Colonic mucosa (tissue), 4 donors: ENCODE measurements around the gene VWA2. TPM values are rescaled to one million over a fixed set of nuclear protein-coding genes. Genes with fewer than 3 reads are reported as not detected.

Experiments
- DNase-seq: peaks from one replicate; pipeline ENCODE4 v3.0.0-alpha.2; 2020
- H3K27ac ChIP-seq: fragments of 200-600 bp; one replicate; pipeline ENCODE4 v1.8.0; 2021
- H3K27me3 ChIP-seq: fragments of 200-600 bp; one replicate; pipeline ENCODE4 v1.8.0; 2021
- H3K36me3 ChIP-seq: fragments of 200-600 bp; one replicate; pipeline ENCODE4 v1.8.0; 2021
- H3K4me1 ChIP-seq: fragments of 200-600 bp; one replicate; pipeline ENCODE4 v1.8.0; 2021; ENCODE audit warnings: mild to moderate bottlenecking
- H3K4me3 ChIP-seq: fragments of 200-600 bp; one replicate; pipeline ENCODE4 v1.8.0; 2021
- H3K9ac ChIP-seq, 2 donors: one replicate each; pipeline ENCODE4 v1.7.0; 2013; ENCODE audit warnings: control low read depth in 2 of 2, low read depth in 2 of 2, low read length in 2 of 2
- H3K9me3 ChIP-seq: fragments of 200-600 bp; one replicate; pipeline ENCODE4 v1.8.0; 2021
- intact Hi-C: fragments of 100-400 bp; cut with DNase I; formaldehyde crosslinking; loops from one replicate; pipeline ENCODE4 v1.14.1; 2022
- total RNA-seq, 2 donors: library from RNA; stranded (reverse); fragmentation: NEBNext Ultra II Directional in 1 of 2; extraction: Animal tissue kit (Norgen Biotek cat#: 25700) in 1 of 2; gene quantifications; one replicate each; pipeline ENCODE4 v1.2.1, GENCODE V29; 2021
- TF ChIP-seq, protein P1 (sequence below): fragments of 200-600 bp; IDR thresholded peaks from one replicate; pipeline ENCODE4 v1.8.0; 2022; ENCODE audit warnings: antibody characterized with exemption, mild to moderate bottlenecking
- donor health status: healthy.
- donor health status: DM: no; HTN: no; CAD: no.
- donor health status: DM: no; HTN: no; CAD: no.

The VWA2 gene
- total RNA-seq, 2 donors from 2014 or later: 2.4 to 2.6 TPM

DNA sequence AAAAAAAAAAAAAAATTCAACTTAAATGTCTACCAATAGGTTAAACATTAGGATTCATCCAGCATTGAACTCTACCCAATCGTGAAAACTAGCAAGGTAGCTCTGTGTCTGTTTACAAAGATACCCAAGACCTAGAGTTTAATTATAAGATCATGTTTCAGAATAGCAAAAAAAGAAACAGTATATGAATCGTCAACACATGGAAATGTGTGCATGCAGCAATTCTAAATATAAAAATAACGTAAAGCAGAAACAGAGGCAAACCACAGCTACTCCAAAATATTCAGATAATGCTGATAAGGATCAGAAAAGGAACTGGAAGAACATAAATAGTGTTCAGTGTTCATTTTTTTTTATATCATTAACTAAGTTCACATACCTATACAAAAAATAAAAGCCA is 96.6 kb downstream of the VWA2 start:
- Histone ChIP-seq H3K27ac (no peak overlapping the region), H3K27me3 (no peaks in the 10 kb centered on the region), H3K36me3 (no peaks in the 10 kb centered on the region), H3K4me1 (no peaks in the 10 kb centered on the region), H3K9me3 (no peaks in the 10 kb centered on the region), H3K9ac (no peak overlapping the region), H3K4me3 (no peak overlapping the region)
- TF ChIP-seq, protein P1, sequence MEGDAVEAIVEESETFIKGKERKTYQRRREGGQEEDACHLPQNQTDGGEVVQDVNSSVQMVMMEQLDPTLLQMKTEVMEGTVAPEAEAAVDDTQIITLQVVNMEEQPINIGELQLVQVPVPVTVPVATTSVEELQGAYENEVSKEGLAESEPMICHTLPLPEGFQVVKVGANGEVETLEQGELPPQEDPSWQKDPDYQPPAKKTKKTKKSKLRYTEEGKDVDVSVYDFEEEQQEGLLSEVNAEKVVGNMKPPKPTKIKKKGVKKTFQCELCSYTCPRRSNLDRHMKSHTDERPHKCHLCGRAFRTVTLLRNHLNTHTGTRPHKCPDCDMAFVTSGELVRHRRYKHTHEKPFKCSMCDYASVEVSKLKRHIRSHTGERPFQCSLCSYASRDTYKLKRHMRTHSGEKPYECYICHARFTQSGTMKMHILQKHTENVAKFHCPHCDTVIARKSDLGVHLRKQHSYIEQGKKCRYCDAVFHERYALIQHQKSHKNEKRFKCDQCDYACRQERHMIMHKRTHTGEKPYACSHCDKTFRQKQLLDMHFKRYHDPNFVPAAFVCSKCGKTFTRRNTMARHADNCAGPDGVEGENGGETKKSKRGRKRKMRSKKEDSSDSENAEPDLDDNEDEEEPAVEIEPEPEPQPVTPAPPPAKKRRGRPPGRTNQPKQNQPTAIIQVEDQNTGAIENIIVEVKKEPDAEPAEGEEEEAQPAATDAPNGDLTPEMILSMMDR: no peak
- intact Hi-C loops: no loop called here
- no peak for DNase-seq

DNA sequence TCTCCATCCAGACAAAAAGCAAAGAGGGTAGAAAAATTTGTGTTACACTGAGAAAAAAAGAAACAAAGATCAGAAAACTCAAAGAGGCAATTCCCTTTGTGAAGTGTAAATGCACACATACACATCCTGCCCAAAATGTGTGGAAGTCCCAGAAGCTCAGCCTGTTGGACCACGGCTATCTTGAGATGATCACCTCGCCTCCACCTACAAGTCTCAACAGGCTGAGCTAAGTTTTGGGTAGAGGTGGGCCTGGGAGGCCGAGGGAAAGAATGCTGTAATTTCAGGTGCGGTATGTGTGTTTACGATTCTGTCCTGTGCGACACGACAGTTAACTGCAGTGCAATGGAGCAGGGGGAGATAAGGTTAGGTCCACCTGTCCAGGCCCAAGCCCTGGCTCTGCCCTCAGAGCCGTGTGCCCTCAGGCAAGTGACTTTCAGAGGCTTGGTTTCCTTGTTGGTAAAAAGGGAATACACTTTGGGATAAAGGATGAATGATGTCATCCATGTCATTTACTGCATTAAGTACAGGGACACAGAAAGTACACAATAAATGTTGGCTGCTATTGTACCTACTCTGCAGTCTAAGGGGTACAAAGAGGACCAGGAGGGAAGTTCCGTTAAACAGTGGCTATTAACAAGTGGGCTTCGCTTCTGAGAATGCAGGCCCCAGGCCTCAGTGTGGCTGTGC is 97.9 kb downstream of the VWA2 start:
- Histone ChIP-seq H3K27ac (no peak overlapping the region), H3K36me3 (no peaks in the 10 kb centered on the region), H3K9ac (no peak overlapping the region), H3K4me1 (no peaks in the 10 kb centered on the region), H3K4me3 (no peak overlapping the region), H3K27me3 (no peaks in the 10 kb centered on the region), H3K9me3 (no peaks in the 10 kb centered on the region)
- TF ChIP-seq, protein P1: no peak
- no peak for DNase-seq
- intact Hi-C loops: no loop called here

DNA sequence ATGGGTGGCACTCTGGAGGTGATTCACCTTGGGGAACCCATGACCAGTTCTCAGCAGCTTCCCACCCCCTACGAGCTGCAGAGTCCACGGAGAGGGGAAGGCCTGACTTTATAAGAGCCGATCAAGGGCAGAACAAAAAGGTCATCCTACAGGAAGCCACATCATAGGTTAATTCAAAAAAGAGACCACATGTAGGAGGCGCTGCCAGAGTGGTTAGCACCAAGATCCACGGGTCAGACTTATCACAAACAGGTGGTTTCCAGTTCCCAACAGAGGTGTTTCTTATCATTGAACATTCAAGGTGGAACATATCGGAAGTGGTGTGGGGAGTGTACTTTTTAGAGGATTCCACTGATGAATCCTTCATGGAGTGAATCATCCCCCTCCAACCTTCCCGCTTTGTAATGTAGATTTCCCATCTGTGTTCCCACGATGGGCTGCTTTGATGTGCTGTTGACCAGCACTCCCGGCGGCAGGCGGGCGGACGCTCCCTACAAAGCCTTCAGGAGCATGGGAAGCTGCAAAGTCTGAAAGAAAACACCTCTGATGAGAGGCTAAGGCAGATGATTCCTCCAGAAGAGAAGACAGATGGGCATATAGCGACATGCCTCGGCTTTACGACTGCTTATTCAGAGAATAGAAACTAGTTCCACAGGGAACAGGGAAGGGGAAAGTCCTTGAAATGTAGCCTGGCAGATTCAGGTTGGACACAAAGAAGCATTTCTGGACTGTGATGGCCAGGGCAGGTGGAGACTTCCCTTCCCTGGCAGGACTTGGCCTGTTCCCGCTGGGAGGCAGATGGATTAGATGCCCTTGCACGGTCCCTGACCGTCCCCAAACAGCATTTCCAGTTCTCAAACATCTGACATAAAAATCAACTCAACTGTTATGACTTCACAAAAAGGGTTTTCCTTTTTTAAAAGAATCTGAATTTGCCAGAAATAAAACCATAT is 98.7 kb downstream of the VWA2 start:
- no peaks in the 10 kb centered on the region for H3K27me3 ChIP-seq
- no peaks in the 10 kb centered on the region for H3K9me3 ChIP-seq
- no peak overlapping the region for H3K27ac ChIP-seq
- H3K9ac ChIP-seq: no peak overlapping the region
- no peak for DNase-seq
- no peak overlapping the region for H3K4me3 ChIP-seq
- intact Hi-C loops: no loop called here
- TF ChIP-seq, protein P1: no peak
- H3K4me1 ChIP-seq: no peaks in the 10 kb centered on the region
- no peaks in the 10 kb centered on the region for H3K36me3 ChIP-seq

DNA sequence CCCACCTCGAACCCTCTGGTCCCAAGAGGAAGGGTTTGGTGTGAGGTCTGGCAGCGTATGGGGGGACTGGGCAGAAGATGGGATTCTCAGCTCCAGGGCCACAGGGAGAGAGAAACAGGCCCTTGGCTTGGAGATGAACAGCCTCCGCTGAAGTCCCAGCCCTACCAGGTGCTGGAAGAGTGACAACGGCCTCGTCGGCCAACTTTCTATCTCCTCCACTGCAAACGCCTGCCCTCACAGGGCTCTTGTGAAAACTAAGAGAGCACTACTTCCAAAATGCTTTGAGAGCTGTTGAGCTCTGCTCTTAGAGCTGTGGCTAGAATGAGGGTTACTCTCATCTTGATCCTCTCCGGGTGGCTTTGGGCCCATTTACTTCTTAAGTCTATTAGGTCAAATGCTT is 101.8 kb downstream of the VWA2 start:
- H3K36me3 ChIP-seq: no peaks in the 10 kb centered on the region
- no peak overlapping the region for H3K27ac ChIP-seq
- DNase-seq: no peak
- H3K4me1 ChIP-seq: no peaks in the 10 kb centered on the region
- H3K27me3 ChIP-seq: no peaks in the 10 kb centered on the region
- no peak overlapping the region for H3K9ac ChIP-seq
- H3K4me3 ChIP-seq: no peak overlapping the region
- intact Hi-C loops: no loop called here
- H3K9me3 ChIP-seq: no peaks in the 10 kb centered on the region
- TF ChIP-seq, protein P1: no peak

Other genes with a start within 250 kb of the VWA2 start
- gene ADRB1, start 195.4 kb upstream of the VWA2 start, total RNA-seq: under 1 TPM; 0.59 to 0.85 TPM
- 10 to 100 TPM; 31.2 to 53.1 TPM for gene CCDC186, start 65.1 kb upstream of the VWA2 start, total RNA-seq
- gene TDRD1, start 59.9 kb upstream of the VWA2 start, total RNA-seq: under 1 TPM; 0.05 to 0.57 TPM
- 10 to 100 TPM in 1 of 2 donors, 1 to 10 TPM in 1; 7.9 to 13.7 TPM for gene AFAP1L2, start 165.2 kb downstream of the VWA2 start, total RNA-seq